HepG2 (cell line): Measurements from ENCODE around the gene EMP2. TPM values are rescaled to one million over a fixed set of nuclear protein-coding genes. Genes with fewer than 3 reads are reported as not detected.

Experiments used
- CEBPG ChIP-seq: IDR thresholded peaks from 2 replicates; pipeline ENCODE4 v1.6.1; 2016
- PCBP2 ChIP-seq: fragments of 200-400 bp; formaldehyde crosslinking; optimal IDR thresholded peaks from 2 replicates; pipeline ENCODE3; 2018; ENCODE audit warnings: low read length, low read depth; ENCODE audit not compliant: poor library complexity, severe bottlenecking
- PHF8 ChIP-seq: sonication (generic); formaldehyde crosslinking; IDR thresholded peaks from 2 replicates; pipeline ENCODE4 v1.5.0; 2020; ENCODE audit warnings: missing genetic modification reagents
- PLRG1 ChIP-seq: fragments of 450-650 bp; conservative IDR thresholded peaks from 2 replicates; pipeline ENCODE4 v1.6.1; 2016
- TARDBP ChIP-seq: sonication (generic); formaldehyde crosslinking; IDR thresholded peaks from 2 replicates; pipeline ENCODE4 v1.8.0; 2022; ENCODE audit warnings: mild to moderate bottlenecking, missing genetic modification reagents
- ZBTB42 ChIP-seq: sonication (generic); formaldehyde crosslinking; IDR thresholded peaks from 2 replicates; pipeline ENCODE4 v1.5.0; 2020; ENCODE audit warnings: mild to moderate bottlenecking, missing genetic modification reagents
- ZFP36L2 ChIP-seq: sonication (generic); formaldehyde crosslinking; IDR thresholded peaks from 2 replicates; pipeline ENCODE4 v1.4.0; 2020; ENCODE audit warnings: missing genetic modification reagents
- ZKSCAN5 ChIP-seq: sonication (generic); formaldehyde crosslinking; IDR thresholded peaks from 2 replicates; pipeline ENCODE4 v1.5.1; 2020; ENCODE audit warnings: mild to moderate bottlenecking, missing genetic modification reagents
- ZNF616 ChIP-seq: sonication (generic); formaldehyde crosslinking; IDR thresholded peaks from 2 replicates; pipeline ENCODE4 v1.5.0; 2020; ENCODE audit warnings: low read depth, mild to moderate bottlenecking, missing genetic modification reagents
- polyA plus RNA-seq, 8 experiments: library from polyadenylated mRNA; depleted of rRNA in 3 of 8; stranded (reverse) in 7 of 8; unstranded in 1 of 8; fragments of >200 nt; fragmentation: Illumina TruSeq in 4 of 8; extraction: Trizol in 4 of 8; gene quantifications; 2 replicates each; pipeline versions ENCODE4 v1.2.1 to v1.2.3, GENCODE V29; 2011 to 2016; ENCODE audit warnings: low read depth in 4 of 8, missing spikeins in 1 of 8, mixed read lengths in 1 of 8; ENCODE audit not compliant: insufficient read depth in 1 of 8
- total RNA-seq, 5 experiments: library from RNA; depleted of rRNA; stranded (reverse); fragments of >200 nt; fragmentation: Illumina TruSeq; extraction: Trizol; gene quantifications; 2 replicates each; pipeline ENCODE4 v1.2.3, GENCODE V29; 2016; ENCODE audit warnings: low read depth in 1 of 5
- TF ChIP-seq, protein P1 (sequence below): sonication (generic); formaldehyde crosslinking; conservative IDR thresholded peaks from 2 replicates; pipeline ENCODE4 v1.8.0; 2022; ENCODE audit warnings: low read depth, missing genetic modification reagents
- TF ChIP-seq, protein P2 (sequence below), 2 experiments: IDR thresholded peaks; 2 replicates each; pipeline ENCODE4 v1.6.1; 2011 to 2012; ENCODE audit warnings: low read length in 2 of 2, borderline replicate concordance in 1 of 2, low read depth in 1 of 2, mild to moderate bottlenecking in 1 of 2, moderate library complexity in 1 of 2
- TF ChIP-seq, protein P3 (sequence below): IDR thresholded peaks from 2 replicates; pipeline ENCODE4 v1.6.1; 2016
- TF ChIP-seq, protein P4 (sequence below): sonication (generic); formaldehyde crosslinking; IDR thresholded peaks from 2 replicates; pipeline ENCODE4 v1.4.0; 2020; ENCODE audit warnings: missing genetic modification reagents, borderline replicate concordance

The EMP2 gene
- total and polyA plus RNA-seq, 2 of the 13 experiments (the other 11 are each of a cell fraction or from before 2014, with no cell fraction given), result 24.6 to 91.2 TPM

DNA sequence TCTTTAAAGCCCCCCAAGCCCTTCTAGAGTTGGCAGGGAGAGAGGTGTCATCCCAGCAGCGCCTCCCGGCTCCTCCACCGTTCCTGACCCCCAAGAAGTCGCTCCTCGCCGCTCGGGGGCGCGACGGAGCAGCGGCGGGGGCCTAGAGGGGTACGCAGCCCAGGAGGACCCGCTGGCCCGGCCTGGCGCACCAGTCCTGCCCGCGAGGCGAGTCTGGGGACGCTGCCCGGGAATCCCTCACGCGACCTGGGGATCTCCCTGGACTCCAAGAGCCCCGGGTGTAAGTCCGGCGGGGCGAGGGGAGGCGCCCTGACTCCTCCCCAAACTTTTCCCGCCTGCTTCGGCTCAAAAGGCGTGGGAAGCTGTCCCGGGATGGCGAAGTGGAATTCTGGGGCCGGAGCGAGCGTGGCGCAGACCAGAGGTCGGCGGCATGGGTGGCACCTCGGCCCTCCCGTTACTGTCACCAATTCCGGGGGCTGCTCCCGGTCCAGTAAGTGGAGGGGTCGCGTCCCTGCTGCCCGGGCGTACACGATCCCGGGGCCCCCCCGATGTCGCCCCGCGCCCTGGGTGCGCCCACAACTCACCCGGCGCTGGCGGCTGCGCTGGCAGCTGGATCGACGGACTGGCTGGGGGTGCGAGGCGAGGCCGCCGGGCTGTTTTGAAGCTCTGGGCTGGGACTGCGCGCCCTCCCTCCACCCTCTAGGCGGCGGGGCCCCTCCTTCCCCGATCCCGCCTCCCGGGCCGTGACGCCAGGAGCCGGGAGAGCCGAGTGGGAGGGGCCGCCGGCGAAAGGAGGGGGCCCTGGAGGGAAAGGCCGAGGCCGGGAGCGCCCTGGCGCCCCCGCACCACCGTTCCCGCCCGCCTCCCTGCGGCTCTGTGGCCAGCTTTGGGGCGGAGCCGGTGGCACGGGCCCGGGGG is at the start of gene EMP2 (continued):
- TF ChIP-seq, protein P1, sequence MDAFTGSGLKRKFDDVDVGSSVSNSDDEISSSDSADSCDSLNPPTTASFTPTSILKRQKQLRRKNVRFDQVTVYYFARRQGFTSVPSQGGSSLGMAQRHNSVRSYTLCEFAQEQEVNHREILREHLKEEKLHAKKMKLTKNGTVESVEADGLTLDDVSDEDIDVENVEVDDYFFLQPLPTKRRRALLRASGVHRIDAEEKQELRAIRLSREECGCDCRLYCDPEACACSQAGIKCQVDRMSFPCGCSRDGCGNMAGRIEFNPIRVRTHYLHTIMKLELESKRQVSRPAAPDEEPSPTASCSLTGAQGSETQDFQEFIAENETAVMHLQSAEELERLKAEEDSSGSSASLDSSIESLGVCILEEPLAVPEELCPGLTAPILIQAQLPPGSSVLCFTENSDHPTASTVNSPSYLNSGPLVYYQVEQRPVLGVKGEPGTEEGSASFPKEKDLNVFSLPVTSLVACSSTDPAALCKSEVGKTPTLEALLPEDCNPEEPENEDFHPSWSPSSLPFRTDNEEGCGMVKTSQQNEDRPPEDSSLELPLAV (CRISPR knock-in tag), result 0 out of 2 replicates have a peak, but pooled peaks have one; percentile 56
- peak; percentile 82; the same call in 1 of the 2 replicates for TF ChIP-seq ZBTB42 (CRISPR knock-in tag)
- TF ChIP-seq PCBP2, result no peak
- TF ChIP-seq, protein P2, sequence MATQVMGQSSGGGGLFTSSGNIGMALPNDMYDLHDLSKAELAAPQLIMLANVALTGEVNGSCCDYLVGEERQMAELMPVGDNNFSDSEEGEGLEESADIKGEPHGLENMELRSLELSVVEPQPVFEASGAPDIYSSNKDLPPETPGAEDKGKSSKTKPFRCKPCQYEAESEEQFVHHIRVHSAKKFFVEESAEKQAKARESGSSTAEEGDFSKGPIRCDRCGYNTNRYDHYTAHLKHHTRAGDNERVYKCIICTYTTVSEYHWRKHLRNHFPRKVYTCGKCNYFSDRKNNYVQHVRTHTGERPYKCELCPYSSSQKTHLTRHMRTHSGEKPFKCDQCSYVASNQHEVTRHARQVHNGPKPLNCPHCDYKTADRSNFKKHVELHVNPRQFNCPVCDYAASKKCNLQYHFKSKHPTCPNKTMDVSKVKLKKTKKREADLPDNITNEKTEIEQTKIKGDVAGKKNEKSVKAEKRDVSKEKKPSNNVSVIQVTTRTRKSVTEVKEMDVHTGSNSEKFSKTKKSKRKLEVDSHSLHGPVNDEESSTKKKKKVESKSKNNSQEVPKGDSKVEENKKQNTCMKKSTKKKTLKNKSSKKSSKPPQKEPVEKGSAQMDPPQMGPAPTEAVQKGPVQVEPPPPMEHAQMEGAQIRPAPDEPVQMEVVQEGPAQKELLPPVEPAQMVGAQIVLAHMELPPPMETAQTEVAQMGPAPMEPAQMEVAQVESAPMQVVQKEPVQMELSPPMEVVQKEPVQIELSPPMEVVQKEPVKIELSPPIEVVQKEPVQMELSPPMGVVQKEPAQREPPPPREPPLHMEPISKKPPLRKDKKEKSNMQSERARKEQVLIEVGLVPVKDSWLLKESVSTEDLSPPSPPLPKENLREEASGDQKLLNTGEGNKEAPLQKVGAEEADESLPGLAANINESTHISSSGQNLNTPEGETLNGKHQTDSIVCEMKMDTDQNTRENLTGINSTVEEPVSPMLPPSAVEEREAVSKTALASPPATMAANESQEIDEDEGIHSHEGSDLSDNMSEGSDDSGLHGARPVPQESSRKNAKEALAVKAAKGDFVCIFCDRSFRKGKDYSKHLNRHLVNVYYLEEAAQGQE (IDR thresholded peaks at IDR 0.05; ENCODE audit: borderline replicate concordance in 1 of 2, low read depth in 1 of 2, low read length in 2 of 2), result no peak
- TF ChIP-seq, protein P3, sequence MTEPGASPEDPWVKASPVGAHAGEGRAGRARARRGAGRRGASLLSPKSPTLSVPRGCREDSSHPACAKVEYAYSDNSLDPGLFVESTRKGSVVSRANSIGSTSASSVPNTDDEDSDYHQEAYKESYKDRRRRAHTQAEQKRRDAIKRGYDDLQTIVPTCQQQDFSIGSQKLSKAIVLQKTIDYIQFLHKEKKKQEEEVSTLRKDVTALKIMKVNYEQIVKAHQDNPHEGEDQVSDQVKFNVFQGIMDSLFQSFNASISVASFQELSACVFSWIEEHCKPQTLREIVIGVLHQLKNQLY, result 0 out of 2 replicates have a peak, but pooled peaks have one; percentile 10
- TF ChIP-seq, protein P4, sequence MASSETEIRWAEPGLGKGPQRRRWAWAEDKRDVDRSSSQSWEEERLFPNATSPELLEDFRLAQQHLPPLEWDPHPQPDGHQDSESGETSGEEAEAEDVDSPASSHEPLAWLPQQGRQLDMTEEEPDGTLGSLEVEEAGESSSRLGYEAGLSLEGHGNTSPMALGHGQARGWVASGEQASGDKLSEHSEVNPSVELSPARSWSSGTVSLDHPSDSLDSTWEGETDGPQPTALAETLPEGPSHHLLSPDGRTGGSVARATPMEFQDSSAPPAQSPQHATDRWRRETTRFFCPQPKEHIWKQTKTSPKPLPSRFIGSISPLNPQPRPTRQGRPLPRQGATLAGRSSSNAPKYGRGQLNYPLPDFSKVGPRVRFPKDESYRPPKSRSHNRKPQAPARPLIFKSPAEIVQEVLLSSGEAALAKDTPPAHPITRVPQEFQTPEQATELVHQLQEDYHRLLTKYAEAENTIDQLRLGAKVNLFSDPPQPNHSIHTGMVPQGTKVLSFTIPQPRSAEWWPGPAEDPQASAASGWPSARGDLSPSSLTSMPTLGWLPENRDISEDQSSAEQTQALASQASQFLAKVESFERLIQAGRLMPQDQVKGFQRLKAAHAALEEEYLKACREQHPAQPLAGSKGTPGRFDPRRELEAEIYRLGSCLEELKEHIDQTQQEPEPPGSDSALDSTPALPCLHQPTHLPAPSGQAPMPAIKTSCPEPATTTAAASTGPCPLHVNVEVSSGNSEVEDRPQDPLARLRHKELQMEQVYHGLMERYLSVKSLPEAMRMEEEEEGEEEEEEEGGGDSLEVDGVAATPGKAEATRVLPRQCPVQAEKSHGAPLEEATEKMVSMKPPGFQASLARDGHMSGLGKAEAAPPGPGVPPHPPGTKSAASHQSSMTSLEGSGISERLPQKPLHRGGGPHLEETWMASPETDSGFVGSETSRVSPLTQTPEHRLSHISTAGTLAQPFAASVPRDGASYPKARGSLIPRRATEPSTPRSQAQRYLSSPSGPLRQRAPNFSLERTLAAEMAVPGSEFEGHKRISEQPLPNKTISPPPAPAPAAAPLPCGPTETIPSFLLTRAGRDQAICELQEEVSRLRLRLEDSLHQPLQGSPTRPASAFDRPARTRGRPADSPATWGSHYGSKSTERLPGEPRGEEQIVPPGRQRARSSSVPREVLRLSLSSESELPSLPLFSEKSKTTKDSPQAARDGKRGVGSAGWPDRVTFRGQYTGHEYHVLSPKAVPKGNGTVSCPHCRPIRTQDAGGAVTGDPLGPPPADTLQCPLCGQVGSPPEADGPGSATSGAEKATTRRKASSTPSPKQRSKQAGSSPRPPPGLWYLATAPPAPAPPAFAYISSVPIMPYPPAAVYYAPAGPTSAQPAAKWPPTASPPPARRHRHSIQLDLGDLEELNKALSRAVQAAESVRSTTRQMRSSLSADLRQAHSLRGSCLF (CRISPR knock-in tag), result no peak
- TF ChIP-seq PLRG1, result no peak
- TF ChIP-seq CEBPG, result no peak
- no peak; the same call in 1 of the 2 replicates for TF ChIP-seq ZFP36L2 (CRISPR knock-in tag)
- peak; percentile 78 for TF ChIP-seq PHF8 (CRISPR knock-in tag)
- no peak; the same call in 1 of the 2 replicates for TF ChIP-seq ZNF616 (CRISPR knock-in tag)
- TF ChIP-seq TARDBP (CRISPR knock-in tag), result peak; percentile 29; the same call in 1 of the 2 replicates
- peak; percentile 48; the same call in 1 of the 2 replicates for TF ChIP-seq ZKSCAN5 (CRISPR knock-in tag)
- TF ChIP-seq, all 625 proteins: peak for 385
